GM12891 (cell line): ENCODE measurements around the gene WDR54.

Source experiments
- DNase-seq: peaks from one replicate; pipeline ENCODE4 v3.0.0; 2011; ENCODE audit warnings: low spot score; ENCODE audit not compliant: insufficient read length
- FAIRE-seq: peaks from 2 replicates; lab custom pipeline; 2011; peaks lifted over from hg19 to GRCh38; lab: Jason Lieb, UNC
- PAX5 ChIP-seq: IDR thresholded peaks from 2 replicates; pipeline ENCODE4 v1.6.1; 2011; ENCODE audit warnings: low read length, moderate library complexity, mild to moderate bottlenecking; ENCODE audit not compliant: insufficient read depth, severe bottlenecking
- POLR2A ChIP-seq: IDR thresholded peaks from 2 replicates; pipeline ENCODE4 v1.6.1; 2011; ENCODE audit warnings: low read depth, low read length, control low read depth
- POLR2AphosphoS5 ChIP-seq: IDR thresholded peaks from 2 replicates; pipeline ENCODE4 v1.6.1; 2011; ENCODE audit warnings: low read depth, low read length, control low read depth
- POU2F2 ChIP-seq: IDR thresholded peaks from 2 replicates; pipeline ENCODE4 v1.6.1; 2011; ENCODE audit warnings: low read depth, mild to moderate bottlenecking, control low read depth, low read length, moderate library complexity
- SPI1 ChIP-seq: IDR thresholded peaks from 2 replicates; pipeline ENCODE4 v1.6.1; 2011; ENCODE audit warnings: low read depth, low read length, control low read depth
- TAF1 ChIP-seq: IDR thresholded peaks from 2 replicates; pipeline ENCODE4 v1.6.1; 2011; ENCODE audit warnings: low read depth, low read length, control low read depth

The WDR54 gene

DNA sequence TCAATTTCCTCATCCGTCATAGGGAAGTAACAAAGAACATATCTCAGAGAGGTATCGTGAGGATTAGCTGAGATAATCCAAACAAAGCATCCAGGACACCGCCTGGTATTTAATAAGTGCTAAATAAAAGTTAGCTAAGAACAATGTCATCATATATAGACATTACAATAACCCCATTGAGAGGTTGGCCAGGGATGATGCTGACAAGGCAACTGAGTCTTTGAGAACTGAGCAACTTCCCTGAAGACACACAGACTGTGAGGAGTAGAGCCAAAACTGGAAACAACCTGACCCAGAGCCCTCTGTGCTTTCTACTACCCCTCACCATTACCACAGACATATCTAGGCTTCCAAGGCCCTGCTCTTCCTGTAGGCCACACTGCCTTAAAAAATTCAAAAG is 39.8 kb upstream of the WDR54 start:
- FAIRE-seq (no peak), DNase-seq (no peak)
- TF ChIP-seq PAX5 (no peak), POLR2AphosphoS5 (no peak), SPI1 (no peak), TAF1 (no peak), POU2F2 (no peak), POLR2A (no peak)

DNA sequence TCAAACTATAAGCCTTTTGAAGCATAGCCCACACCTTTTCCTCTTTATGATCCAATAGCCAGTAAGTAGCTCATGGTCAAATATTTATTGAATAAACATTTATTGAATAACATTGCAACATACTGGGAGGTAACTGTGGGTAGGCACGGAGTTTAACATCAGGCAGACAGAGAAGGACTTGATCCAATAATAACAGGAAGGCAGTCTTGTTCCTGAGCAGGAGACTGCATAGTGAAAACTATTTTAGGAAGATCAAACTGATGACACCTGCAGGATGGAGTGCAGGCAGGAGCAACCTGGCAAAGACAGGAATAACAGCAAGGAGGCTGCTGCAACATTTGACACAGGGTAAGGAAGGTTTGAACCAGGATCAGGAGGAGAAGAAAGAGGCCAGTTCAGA is 38.3 kb upstream of the WDR54 start:
- no peak for FAIRE-seq
- TF ChIP-seq POLR2AphosphoS5 (no peak), POLR2A (no peak), POU2F2 (no peak), SPI1 (no peak)
- no peak for DNase-seq

DNA sequence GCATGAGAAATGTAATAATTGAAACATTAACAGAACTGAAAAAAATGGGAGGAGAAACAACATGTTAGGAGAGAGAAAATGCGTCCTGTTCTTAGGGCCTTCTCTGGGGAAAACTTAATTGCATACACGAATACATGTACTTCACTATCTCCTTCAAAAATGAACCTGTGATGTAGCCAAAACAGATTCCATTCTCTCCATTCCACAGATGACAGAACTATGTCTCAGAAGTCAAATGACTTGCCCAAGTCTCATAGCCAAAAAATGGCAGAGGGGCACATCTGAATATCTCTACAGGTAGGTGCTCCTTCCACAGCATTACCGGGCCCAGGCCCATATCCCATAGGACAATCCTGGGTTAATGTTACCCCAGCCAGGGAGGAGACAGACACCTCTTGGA is 37.5 kb upstream of the WDR54 start:
- FAIRE-seq, result no peak
- TF ChIP-seq SPI1 (no peak), TAF1 (no peak), PAX5 (no peak), POLR2AphosphoS5 (no peak), POLR2A (no peak), POU2F2 (no peak)
- DNase-seq, result no peak

DNA sequence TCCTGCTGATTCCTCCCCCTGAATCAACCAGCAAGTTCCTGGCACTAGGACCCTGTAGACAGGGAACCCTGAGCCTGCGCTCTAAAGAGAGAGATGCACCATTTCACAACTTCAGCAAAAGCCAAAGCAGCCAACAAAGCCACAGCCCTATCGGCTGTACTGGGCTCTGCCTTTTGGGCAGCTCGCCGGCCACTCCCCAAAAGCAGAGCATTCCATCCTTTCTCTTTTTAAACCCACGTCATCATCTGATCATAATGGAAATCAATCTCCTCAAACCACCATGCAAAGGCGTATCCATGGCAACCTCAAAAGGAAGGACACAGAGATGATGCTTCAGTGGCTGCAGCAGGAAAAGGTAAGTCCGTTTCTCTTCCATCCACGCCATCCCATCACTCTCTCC is 36.1 kb upstream of the WDR54 start:
- DNase-seq (no peak), FAIRE-seq (no peak)
- TF ChIP-seq TAF1 (no peak), POLR2A (no peak), POLR2AphosphoS5 (no peak), POU2F2 (no peak), PAX5 (no peak), SPI1 (no peak)

DNA sequence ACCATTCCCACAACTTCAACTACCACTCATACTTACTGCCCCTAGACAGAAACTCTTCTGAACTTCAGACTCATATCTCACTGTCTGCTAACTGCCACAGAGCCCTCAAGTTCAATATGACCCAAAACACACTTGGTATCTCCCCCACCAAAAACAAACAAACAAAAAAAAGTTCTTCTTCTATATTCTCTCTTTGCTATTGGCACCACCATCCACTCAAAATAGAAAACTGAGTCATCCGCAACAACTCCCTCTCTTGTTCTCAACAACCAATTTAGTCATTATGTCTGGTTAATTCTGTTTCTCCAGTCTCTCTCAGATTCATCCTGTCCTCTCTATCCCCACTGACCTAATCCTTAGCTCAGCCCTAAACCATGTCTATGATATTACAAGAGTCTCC is 34.2 kb upstream of the WDR54 start:
- TF ChIP-seq POLR2AphosphoS5 (no peak), POU2F2 (no peak), SPI1 (no peak), PAX5 (no peak)
- no peak for FAIRE-seq
- no peak for DNase-seq

DNA sequence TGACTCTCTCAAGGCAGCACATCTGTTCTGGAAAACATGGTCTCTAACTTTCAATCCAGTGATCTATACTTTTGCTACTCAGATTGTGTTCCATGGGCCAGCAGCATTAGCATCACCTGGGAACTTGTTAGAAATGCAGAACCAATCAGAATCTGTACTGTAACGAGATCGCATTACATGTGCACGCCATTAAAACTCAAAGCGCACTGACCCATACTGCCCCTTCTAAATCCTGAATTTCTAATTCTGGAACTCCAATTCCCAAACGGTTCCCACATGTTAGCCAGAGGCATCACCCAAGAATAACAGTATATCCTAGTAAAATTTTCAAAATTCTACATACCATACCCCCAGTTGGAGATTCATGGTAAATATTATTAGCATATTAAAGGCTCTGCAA is 30.9 kb upstream of the WDR54 start:
- TF ChIP-seq POLR2AphosphoS5, result no peak
- DNase-seq (no peak), FAIRE-seq (no peak)

DNA sequence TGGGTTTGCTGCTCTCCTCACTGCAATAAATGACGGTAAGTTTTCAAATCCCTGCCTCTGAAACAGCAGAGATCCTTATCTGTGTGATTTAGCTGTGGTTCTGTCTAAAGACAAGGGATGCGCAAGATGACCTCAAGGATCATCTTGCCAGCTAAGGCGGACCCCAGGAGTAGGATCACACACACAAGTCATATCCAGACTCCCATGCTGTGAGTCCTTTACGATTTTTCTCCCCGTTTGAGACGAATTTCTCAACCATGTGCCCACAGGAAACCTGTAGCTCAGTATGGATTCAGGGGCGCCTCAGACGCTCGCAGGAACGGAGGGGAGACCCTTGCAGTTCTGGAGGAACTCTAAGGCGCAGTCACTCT is 30.3 kb upstream of the WDR54 start:
- FAIRE-seq (peak; percentile 52), DNase-seq (no peak)

DNA sequence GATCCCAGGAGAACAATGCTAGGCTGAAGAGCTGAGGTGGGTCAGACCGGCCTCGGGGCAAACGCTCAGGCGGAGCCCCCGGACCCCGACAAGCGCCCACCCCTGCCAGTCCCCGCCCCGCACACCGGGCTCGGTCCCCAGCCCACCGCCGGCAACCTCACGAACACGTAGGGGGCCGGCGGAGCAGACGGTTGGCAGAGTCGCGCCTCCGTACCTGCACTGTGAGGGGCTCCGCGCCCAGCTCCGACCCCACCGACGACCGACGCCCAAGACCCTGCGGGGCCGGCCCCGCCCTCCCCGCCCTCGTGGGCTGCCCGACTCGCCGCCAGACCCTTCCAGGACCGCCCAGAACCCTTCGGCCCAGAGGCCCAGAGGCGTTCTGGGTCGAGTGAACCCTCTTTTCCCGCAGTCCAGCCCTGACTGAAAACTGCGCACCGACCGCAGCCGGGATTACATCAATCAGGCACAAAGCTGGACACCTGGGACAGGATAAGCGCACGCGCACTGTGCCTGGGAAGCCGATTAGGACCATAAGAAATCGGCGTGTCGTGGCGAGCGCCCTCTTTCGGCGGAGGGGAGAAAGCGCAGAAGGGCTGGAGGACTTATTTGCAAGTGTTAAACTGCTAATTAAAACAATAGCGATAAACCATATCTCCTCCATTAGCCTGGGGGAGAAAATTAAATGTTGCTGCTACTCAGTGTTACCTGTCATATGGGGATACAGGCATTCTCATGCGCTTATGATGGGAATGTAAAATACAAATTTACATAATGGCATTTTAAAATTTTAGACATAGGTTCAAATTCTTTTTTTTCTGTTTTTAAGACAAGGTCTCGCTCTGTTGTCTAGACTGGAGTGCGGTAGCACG is 29.7 kb upstream of the WDR54 start:
- peak; percentile 66; the same call in 1 of the 2 replicates for TF ChIP-seq POLR2AphosphoS5
- TF ChIP-seq POU2F2, result no peak
- TF ChIP-seq POLR2A, result peak; percentile 62; the same call in 1 of the 2 replicates
- peak; percentile 36; the same call in 1 of the 2 replicates for TF ChIP-seq TAF1
- DNase-seq, result peak; percentile 84
- peak; percentile 97 for FAIRE-seq

More for the DNA sequence above, 30.3 kb upstream of the WDR54 start:
- TF ChIP-seq POU2F2, result no peak
- no peak for TF ChIP-seq POLR2A
- no peak for TF ChIP-seq TAF1
- TF ChIP-seq SPI1, result no peak
- TF ChIP-seq POLR2AphosphoS5, result no peak
- no peak for TF ChIP-seq PAX5

DNA sequence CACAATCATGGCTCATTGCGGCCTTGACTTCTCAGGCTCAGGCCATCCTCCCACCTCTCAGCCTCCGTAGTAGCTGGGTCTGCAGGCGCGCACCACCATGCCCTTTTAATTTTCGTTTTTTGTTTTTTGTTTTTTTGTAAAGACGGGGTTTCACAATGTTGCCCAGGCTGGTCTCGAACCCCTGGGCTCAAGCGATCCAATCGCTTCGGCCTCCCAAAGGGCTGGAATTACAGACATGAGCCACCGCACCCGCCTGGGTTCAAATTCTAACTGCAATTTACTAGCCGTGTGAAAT is 29.1 kb upstream of the WDR54 start:
- no peak for DNase-seq
- FAIRE-seq, result no peak
- TF ChIP-seq TAF1 (no peak), POU2F2 (no peak), POLR2AphosphoS5 (no peak), POLR2A (no peak), SPI1 (no peak), PAX5 (no peak)

DNA sequence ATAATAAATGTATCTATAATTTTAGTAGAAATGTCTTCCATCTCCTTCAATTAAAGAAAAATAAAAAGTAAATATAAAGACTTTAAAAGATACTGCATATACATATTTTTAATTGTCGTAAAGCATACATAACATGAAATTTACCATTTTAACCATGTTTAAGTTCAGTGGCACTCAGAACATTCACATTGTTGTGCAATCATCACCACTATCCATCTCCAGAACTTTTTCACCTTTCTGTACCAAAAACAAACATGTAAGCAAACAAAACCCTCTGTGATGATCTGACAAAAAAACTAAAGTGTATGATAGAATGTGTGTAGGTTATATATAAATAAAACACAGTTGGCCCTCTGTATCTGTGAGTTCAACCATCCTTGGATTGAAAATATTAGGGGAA is 28.0 kb upstream of the WDR54 start:
- DNase-seq, result no peak
- TF ChIP-seq POLR2A (no peak), POU2F2 (no peak), SPI1 (no peak), POLR2AphosphoS5 (no peak), TAF1 (no peak), PAX5 (no peak)
- FAIRE-seq, result no peak

DNA sequence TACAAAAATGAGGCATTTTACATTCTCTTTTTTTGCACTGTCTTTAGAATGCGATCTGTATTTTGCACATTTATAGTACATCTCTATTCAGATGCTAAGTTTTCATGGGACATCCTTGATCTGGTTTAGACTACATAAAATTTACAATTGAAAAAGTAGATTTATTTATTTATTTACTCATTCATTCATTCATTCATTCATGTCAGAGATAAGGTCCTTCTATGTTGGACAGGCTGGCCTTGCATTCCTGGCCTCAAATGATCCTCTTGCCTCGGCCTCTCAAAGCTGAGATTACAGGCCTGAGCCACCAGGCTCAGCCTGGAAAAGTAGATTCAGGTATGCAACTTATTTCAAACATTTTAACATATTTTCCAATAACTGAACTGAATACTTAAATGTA is 25.4 kb upstream of the WDR54 start:
- FAIRE-seq (no peak), DNase-seq (no peak)
- TF ChIP-seq SPI1, result no peak
- TF ChIP-seq POLR2A, result no peak
- TF ChIP-seq POU2F2, result no peak
- no peak for TF ChIP-seq TAF1
- TF ChIP-seq POLR2AphosphoS5, result no peak
- no peak for TF ChIP-seq PAX5

DNA sequence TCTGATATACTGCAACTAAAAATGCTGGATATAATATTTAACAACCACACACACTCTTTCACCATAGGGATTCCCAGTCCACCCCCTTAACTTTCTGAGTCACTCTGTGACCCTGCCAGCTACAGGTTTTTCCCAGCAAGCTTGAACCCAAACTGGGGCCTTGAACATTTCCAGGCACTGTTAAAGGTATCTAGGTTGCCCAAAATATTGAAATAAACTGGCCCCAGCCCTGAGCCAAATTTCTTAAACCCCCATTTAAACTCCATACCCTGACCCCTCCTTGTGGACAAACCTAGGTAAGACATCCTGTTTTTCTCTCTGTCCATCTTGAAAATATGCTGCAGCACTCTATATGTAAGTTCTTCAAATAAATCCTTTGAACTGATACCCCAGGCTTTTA is 21.7 kb upstream of the WDR54 start:
- FAIRE-seq, result no peak
- no peak for DNase-seq
- no peak for TF ChIP-seq POLR2A
- TF ChIP-seq POLR2AphosphoS5, result no peak
- no peak for TF ChIP-seq PAX5
- TF ChIP-seq TAF1, result no peak
- TF ChIP-seq SPI1, result no peak
- TF ChIP-seq POU2F2, result no peak
